COLO668 (cell line): Measurements from ENCODE around the gene NNAT.

Experiments
- DNase-seq: peaks from one replicate; lab custom pipeline; 2025; ENCODE audit not compliant: unreplicated experiment; lab: John Stamatoyannopoulos, UW

Gene NNAT

GRCh38 chr20:37523012-37523391 lies 2.0 kb downstream of the NNAT start:
- DNase-seq: peak; percentile 53

GRCh38 chr20:37523911-37524700 lies 3.1 kb downstream of the NNAT start:
- peak; percentile 89 for DNase-seq

GRCh38 chr20:37524859-37525708 lies 4.0 kb downstream of the NNAT start:
- peak; percentile 48 for DNase-seq

GRCh38 chr20:37525810-37526209 lies 4.8 kb downstream of the NNAT start:
- DNase-seq: no peak

GRCh38 chr20:37526238-37526838 lies 5.3 kb downstream of the NNAT start:
- peak; percentile 63 for DNase-seq

- peak; percentile 29 for DNase-seq
Measured at GRCh38 chr20:37526839-37527637, 6.0 kb downstream of the NNAT start.

GRCh38 chr20:37527638-37528445 lies 6.8 kb downstream of the NNAT start, which contains the start of gene BLCAP:
BLCAP (minus strand) TSS chr20:37527876; CDS start chr20:37519174, 8,702 bp downstream.
- peak; percentile 95 for DNase-seq

GRCh38 chr20:37528446-37529213 lies 7.6 kb downstream of the NNAT start:
- no peak for DNase-seq

- no peak for DNase-seq
Measured at GRCh38 chr20:37529214-37529967, 8.3 kb downstream of the NNAT start.

GRCh38 chr20:37529968-37530600 lies 9.0 kb downstream of the NNAT start:
- DNase-seq: no peak

GRCh38 chr20:37530696-37531095 lies 9.6 kb downstream of the NNAT start:
- DNase-seq: no peak

GRCh38 chr20:37531856-37532255 lies 10.8 kb downstream of the NNAT start:
- DNase-seq: no peak

GRCh38 chr20:37533154-37533715 lies 12.2 kb downstream of the NNAT start:
- no peak for DNase-seq

- DNase-seq: peak; percentile 74
Measured at GRCh38 chr20:37534401-37535157, 13.5 kb downstream of the NNAT start.

GRCh38 chr20:37535443-37536132 lies 14.5 kb downstream of the NNAT start:
- DNase-seq: no peak

GRCh38 chr20:37537505-37537904 lies 16.5 kb downstream of the NNAT start:
- no peak for DNase-seq
